Fibroblast of lung (primary cell): Measurements from ENCODE around the gene KAT2B.

Experiments
- CTCF ChIP-seq, 2 donors: IDR thresholded peaks in 1 of 2; conservative IDR thresholded peaks in 1 of 2; 1 replicate in 1 of 2; 2 replicates in 1 of 2; pipeline ENCODE4 v1.5.1; 2011 to 2012; ENCODE audit warnings: low read length in 2 of 2, control low read depth in 1 of 2, inconsistent platforms in 1 of 2, low read depth in 1 of 2, mild to moderate bottlenecking in 1 of 2
- EZH2 ChIP-seq: IDR thresholded peaks from 2 replicates; pipeline ENCODE4 v1.5.1; 2012; ENCODE audit warnings: low read length, control low read depth, mild to moderate bottlenecking; ENCODE audit errors: missing control alignments

DNA sequence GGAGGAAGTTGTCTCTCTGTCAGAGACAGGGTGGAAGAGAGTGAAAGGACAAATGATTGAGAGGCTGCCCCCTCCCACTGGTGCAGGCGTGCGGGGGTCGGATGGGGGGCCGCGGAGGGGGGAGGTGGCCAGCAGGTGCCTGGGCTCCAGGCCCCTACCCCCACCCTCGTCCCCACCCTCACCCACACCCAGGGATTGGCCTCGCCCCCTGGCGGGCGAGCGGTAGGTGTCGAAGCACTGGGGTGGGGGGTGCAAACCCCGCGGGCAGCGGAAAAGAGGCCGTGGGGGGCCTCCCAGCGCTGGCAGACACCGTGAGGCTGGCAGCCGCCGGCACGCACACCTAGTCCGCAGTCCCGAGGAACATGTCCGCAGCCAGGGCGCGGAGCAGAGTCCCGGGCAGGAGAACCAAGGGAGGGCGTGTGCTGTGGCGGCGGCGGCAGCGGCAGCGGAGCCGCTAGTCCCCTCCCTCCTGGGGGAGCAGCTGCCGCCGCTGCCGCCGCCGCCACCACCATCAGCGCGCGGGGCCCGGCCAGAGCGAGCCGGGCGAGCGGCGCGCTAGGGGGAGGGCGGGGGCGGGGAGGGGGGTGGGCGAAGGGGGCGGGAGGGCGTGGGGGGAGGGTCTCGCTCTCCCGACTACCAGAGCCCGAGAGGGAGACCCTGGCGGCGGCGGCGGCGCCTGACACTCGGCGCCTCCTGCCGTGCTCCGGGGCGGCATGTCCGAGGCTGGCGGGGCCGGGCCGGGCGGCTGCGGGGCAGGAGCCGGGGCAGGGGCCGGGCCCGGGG is at the start of gene KAT2B:
- peak; percentile 39 to 60 for TF ChIP-seq CTCF (conservative IDR thresholded peaks at IDR 0.05 in 1 of 2, IDR thresholded peaks at IDR 0.05 in 1 of 2; ENCODE audit: low read depth in 1 of 2, low read length in 2 of 2)
- no peak for TF ChIP-seq EZH2
